Measurements from ENCODE around the gene DCDC1.
A peak's percentile ranks its signal among the peaks of the same experiment; 100 is the strongest.

DCDC1 gene

DNA sequence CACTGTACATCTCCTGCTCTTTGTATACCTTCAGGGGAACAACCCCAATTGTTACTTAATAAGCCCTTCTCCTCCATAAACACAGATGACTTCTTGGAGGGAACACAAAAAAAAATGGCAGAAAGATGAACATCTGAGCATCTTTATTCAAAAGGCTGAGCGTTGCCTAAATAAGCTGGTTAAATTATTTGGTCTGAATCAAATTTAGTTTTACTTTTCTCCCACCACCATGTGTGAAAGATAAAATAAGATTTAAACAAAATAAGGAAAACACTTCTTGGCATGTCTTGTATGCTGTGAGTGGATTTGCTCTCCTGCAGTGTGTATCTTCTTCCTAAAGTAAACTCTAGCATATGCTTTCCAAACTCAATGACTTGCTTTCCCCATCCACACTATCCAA is 137.9 kb downstream of the DCDC1 start:
- DNase-seq = no peak

DNA sequence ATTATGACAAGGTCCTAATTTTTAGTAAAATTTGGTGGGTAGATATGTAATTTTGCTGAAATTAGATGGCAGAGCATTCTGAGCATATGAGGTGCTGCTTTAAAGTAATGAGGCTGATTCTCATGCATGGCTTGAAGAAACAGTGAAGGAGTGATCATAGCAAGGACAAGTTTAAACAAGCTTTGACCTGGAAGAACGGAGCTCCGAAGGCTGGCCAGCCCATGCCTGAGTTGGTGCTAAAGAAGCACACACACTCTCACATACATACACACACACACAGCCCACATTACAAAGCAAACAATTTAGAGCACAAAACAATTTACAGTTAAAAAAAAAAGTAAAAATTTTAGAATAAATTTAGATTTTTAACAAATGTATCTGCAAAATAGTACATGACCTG is 150.7 kb downstream of the DCDC1 start:
- no peak for DNase-seq

DNA sequence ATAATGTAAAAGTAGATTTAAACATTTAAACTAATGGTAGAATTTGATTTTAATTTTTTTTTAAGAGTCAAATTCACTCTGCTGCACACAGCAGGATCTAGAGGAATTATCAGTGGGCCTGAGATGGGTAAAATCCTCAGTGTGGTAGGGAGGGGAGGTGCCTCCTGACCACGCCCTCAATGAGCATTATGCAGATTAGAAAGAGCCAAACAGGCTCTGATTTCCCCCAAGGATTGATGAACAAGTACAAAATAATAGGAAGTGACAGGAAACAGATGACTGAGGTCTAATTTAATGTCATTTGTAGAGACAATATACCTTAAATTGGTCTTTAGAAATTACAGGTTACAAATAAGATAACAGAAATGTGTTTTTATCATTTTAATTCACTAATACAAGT is 155.2 kb downstream of the DCDC1 start:
- DNase-seq = no peak

DNA sequence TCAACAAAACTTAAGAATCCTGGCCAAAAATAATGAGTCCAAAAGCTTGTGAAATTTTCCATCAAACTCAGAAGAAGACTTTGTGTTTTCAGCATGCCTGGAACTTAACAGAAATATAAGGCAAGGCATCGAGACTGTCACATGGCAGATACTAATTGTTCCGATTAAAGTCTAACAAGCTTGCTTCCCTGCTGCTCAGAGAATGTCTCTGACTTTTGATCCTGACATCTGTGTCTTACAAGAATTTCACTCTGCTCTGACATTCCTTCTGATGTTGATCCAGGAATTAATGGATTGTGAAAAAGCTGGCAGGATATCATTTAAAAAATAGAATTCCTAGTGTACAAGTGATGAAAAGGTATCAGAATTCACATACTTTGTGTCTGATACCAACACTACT is 170.2 kb downstream of the DCDC1 start:
- DNase-seq = no peak

DNA sequence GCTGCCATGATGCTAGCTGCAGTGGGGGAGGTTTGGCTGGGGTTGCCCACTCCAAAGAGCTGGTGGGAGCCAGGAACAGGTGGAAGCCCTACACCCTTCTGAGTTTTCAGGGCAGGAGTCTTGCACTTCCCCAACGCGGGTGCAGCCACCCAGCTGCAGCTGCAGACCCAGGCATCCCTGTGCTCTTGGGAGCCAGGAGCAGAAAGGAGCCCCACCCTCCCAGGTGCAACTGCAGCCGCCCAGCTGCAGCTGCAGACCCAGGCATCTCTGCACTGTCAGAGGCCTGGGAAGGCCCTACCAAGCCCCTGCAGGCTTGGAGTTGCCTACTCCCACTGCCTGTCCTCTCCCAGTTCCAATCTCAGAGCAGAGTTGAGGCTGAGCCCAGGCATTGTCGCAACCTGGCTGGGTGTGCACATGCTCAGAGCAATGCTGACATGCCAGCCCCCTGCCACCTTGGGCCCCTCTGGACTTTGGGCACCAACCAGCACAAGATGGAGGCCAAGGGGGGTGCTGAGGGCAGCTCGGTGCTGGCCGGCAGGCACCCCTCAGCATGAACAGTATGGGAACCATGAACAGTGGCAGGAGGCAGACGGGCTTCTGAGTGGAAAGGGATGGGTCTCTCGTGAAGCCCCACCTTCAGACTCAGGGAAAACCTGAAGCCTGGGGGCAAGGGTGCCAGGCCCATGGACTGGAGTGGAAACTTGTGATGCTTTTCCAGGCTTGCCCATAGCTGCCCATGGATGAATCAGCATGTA is 195.4 kb downstream of the DCDC1 start:
- no peak for DNase-seq

DNA sequence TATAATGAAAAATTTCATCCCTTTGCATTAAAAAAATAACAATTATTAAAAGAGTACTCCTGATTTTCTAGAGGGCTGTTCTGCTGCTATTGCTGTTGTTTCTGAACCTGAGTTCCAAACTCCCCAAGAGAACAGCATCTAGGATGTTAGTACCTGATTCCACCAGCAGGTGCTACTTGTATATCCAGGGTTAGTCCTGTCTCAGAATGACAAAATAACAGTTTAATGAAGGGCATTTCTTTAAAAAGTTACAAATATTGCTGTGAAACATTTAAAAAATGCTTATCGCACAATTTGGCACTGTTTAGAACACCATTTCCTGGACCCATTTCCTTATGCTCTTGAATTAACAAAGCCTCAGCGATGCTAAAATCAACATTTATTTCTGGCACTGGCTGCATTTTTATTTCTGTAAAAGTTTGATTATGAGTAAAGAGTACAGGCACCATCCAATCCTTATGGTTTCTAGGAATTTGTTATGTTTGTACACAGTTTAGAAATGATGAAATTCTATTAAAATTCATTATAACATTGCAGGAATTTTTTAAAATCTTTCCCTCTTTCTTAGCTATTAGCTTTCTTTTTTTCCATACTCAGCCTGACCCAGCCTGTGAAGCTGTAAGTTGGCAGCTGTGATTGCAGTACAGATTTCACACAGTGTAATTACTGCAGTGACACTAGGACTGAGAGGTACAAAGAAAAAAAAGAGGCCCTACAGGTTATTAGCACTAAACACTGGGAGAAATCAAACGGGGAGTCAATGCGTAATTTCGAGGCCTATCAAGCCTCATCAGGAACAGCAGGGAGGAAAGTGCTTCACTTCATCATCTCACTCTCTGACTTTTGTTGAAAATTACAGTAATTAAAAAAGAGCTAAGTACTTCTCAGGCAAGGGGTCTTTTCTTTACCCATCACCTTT is 208.8 kb downstream of the DCDC1 start:
- DNase-seq = no peak

DNA sequence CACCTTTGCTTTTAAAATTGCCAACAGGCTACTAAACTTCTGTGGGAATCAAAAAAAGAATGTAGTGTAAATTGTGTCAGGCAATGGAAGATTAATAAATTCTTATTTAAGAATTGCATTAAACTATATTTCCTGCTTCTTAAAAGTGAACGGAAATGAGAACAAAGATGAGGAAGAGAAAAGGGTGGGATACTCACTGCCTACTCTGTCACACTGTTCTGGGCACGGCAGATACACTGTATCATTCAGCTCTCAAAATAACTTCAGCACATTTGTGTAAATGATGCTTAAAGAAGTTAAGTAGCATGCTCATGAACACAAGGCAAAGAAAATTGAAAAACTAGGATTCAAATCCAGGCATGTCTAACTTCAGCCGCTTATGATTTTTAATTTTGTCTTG is 218.7 kb downstream of the DCDC1 start:
- no peak for DNase-seq

DNA sequence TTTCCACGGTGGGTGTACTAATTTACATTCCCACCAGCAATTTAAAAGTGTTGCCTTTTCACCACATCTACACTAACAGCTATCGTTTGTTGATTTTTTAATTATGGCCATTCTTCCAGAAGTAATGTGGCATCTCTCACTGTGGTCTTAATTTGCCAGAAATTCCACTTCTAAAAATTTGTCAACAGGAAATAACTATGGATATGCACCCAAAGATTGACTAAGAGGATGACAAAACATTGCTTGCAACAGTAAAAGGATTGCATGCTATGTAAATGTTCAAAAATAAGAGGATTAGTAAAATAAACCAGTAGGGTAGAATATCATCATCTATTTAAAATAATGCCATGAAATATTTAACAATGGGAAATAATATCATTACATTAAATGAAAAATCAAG is 219.5 kb downstream of the DCDC1 start:
- DNase-seq = no peak

DNA sequence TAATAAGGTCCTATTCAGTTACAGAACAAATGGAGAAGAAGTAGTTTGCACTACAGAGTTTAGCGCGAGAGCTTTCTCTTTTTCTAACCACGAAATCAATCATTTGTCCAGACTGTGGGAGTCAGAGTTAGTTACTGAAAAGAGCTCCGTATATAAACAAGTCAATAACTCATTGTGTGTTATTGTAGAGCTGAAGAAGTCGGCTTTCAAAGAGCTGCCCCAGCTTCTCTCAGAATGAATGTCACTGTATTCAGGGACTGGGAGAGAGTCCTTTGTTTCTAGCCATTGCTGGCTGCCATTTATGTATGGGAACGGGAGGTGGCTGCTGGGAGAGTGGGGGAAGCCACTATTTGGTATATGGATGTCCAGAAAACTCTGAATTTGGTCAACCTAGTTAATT is 227.8 kb downstream of the DCDC1 start:
- DNase-seq = no peak

DNA sequence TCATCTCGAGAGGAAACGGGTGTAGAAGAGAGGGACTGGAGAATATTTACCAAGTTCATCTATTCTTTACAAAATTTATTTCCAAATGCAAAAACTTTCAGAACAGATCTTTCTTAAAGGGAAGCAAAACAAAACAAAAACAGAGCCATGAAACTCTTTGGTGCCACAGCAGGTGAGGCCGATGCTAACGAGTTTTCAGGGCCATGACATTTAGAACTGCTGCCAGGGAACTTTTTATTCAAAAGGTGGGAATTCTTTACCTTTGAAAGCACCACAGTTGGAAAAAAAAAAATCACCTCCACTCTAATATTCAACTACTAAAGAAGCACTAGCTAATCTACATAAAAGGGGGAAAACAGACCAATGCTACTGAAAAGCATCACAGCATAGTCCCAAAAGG is 230.1 kb downstream of the DCDC1 start:
- no peak for DNase-seq

DNA sequence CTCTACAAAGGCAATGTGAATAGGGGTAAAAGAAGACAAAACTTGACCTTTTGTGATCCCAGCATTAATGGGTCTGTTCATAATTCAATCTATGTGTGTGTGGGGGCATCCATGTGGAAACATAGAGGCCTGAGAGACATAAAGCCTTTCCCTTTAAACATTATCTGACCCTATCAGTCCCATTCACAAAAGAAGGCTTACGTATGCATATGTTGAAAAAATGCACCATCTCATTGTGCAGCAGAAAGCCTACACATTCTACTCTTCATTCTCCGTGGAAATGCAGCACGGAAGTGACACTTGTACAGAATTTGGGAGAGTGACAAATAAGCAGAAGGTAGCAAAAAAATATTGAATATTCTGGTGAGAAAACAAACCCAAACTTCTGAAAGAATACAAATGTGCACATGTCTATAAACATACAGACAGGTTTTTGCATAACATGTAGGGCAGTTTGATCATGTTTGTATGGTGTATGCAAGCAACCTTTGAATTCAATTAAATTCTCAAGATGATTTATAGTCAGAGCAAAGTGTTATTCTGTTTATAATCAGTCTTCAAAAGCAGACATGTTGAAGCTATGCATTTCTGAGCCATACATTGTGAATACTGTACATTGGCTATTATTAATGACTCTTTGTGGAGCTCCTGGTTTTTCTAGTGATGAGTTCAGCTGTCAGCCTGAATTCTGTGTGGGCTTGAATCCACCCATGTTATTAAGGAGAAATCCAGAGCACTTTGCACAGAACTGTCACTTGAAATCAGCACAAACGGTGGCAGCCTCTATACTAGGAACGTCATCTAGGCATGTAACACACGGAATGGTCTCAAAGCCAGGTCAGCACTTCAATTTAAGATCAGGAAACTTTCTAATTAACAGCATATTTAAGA is 236.8 kb downstream of the DCDC1 start:
- no peak for DNase-seq

DNA sequence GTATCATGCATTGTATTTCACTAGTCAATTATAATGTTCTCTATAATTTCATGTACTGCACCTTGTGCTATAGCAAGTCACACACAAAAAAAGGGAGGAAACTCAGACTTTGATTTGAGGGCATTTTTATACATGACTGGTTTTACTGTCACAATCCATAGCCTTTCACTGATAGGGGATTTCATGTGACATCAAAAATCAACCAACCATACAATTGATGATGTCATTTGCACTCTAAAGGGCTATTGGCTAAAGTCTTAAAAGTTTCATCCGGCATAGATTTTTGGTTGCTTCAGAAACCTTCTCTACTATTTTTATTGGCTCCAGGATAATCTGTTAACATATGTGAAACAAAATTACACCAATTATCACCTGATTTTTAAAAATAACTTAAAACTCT is 237.8 kb downstream of the DCDC1 start:
- no peak for DNase-seq

DNA sequence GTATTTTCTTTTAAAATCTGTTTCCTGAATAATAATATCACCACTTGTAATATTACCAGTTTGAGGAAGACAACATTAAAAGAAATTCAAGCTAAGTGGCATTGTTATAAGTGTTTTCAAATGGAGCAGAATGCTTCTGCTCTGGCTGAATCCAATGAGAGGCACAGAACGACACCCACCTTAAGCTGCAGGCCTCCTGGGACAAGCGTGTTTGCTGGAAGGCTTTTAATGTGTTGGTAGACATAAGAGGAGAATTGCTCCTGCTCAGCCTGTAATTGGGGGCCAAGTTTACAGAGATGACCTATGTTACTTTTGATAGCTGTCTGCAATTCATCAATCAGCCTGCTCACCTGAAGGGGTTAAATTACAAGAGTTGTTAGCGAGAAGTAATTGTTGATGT is 242.2 kb downstream of the DCDC1 start:
- no peak for DNase-seq

DNA sequence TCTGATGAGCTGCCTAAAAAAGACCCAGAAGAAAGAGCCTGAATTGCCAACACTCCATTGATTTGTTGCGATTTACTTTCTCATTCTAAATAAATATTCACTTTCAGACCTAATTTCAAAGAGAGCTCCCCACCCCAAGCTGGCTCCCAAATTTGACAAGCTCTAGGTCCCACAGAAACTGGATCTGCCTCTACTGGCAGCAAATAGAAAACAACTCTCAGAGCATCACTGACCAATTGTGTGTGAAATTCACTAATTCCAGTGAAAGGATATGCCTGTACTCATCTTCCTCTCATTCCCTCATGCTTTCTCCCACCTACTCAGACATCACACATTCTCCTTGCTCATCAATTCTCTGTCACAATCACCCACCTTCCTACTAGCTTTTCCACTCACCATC is 249.1 kb downstream of the DCDC1 start:
- DNase-seq = no peak

DNA sequence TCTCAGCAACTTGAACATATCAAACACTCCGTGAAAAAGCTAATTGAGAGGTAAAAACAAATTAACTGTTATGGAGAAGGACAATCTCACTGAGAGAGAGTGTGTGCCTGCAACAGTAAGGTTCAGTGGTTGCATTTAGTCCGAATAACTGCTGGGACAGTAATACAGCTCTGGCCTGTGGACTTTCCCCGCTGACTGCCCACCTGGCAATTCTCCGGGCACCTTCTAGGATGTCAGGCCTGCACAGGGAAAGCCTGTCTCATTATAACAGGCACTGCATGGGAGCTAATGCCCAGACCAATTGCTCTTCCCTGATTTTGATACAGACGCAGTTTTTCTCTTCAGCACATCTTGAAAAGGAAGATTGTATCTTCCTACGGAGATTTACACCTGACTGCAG is 251.0 kb downstream of the DCDC1 start:
- no peak for DNase-seq

DNA sequence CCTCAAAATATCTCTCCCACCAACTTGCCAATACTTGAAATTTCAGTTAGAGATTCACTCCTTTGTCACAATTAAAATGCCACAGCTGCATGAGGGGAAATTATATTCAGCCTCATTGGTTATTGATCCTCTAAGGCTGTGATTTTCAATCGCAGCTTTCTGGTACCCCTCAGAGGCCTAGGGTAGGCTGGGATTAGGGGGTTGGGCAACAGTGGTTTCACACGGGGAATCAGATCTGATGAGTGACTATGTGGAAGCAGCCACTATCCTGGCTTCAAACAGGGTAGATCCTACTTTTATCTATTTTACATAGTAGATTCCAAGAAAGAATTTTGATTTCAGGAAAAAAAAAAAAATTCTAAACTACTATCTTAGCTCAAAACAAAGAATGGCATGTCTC is 252.5 kb downstream of the DCDC1 start:
- no peak for DNase-seq

DNA sequence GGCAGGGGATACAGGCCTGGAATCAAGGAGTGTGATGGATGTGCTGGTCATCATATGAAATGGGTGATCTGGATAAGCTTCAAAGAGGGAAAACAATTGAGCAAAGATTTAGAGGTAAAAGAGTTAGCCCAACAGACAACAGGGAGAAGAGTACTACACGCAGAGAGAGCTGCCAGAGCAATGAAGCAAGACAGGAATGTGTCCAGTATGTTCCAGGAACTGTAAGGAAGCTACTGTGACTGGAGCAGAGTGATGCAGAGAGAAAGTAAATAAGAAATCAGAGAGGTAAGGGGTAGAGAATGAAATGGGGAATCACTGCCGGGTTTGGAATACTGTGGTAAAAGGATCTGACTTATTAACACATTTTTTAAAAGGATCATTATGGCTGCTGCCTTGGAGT is 255.1 kb downstream of the DCDC1 start:
- DNase-seq = no peak

DNA sequence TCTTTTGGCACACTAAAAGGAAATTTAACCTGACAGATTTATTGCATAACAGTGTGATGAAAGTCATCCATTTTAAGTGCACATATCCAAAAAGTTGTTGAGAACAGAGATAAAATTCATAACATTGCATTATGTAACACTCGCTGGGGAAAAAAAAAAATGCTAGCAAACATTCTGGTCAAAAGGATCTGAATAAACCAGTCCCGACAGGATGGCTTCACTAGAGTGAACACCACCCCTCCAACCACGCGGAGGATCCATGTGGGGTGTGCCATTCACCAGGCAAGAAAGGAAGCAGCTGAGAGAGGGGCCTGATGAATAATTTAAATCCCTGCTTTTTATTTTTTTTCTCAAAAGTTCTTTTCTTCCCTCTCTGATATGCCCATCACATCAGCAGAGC is 258.7 kb downstream of the DCDC1 start:
- DNase-seq = no peak

DNA sequence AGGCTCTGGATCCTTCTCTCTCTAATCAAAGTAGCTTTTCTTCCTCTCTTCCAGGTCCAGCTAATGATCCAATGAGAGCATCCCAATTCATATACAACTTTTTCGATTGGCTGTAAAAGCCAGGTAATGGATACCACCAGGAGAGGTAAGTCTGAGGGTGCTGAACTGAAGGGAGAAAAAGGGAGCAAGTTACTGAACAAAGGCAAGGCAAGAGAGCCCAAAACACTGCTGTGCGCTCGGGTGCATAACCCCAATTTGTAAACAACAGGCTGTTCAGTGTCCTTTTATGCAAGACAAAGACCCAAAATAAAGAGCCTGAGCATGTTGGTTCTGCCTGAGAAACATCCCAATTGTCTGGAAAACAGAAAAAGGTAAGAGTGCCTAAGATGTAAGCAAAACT is 260.1 kb downstream of the DCDC1 start:
- no peak for DNase-seq

DNA sequence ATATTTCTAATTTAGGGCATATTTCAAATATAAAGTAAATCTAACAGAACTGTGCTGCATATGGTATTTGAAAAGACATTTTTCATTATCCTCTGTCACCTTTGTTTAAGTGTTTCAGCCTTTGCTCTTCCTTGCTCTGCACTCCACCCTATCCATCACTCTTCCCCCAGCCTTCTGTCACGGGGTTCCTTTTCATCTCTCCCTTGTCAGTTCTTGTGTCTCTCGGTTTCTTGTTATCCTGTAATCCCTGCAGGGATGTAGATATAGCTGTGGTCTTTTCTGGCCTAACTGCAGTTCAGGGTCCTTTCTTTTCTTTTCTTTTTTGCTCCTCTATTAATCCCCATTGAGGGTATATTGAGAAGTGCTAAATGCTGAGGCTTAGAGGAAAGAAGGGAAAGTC is 261.9 kb downstream of the DCDC1 start:
- DNase-seq = no peak

DNA sequence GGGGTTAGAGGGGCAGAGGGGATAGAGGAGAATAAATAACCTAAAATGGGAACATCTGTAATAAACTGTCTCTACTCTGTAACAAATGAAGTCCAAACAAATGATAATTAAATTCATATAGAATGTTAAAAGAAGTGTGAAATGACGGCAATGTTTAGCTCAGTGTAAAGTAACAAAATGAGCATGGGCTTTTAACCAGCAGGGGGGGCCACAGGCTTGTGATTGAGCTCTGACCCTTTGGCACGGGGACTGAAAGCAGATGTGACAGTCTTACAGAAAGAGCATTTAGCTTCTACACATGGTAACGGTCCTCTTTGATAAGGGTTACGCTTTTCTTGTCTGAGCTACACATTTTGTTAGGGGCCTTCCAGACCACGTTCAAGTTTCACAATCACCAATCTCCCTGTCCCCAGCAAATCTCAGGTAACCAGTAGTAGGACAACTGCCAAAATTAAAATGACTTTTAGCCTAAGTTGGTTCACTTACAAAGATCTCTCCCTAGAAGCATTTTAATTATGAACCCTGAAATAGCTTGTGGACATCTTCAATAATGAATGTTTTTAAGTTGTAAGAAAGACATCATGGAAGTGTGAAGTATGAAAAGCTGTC is 262.5 kb downstream of the DCDC1 start:
- DNase-seq = peak; percentile 63

DNA sequence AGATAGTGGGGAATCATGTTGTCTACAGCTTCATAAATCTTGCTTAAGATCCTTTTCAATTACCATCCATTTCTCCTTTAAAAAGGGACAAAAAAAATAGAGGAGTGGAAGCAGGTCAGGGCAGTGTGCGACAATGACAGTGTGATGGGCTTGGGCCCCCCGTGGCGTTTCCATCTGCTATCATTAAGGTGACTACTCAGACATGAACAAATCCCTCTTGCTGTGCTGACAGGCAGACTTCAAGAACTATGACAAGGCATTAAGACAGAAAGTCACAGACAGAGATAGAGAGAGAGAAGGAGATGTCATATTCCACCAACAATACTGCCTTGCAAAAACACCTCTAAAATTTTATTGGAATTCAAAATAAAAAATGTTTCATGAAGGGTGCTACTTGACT is 263.2 kb downstream of the DCDC1 start:
- DNase-seq = no peak

DNA sequence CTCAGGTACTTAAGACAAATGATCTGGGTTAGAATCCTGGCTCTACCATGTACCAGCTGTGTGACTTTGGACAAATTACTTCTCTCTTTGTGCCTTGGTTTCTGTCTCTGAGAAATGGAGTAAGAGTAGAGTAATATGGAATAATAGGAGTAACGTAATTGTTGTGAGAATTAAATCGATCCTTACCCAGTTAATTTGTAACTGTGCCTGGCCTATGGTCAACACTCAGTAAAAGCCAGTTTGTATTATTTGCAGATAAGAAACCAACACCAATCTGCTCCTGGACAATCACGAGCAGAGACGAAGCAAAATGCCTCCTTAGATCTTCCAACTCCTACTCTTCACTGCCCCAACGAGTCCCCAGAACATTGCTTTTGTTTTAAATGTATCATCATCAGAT is 266.7 kb downstream of the DCDC1 start:
- no peak for DNase-seq
